ENCODE measurements around the gene ASB18.

DNA sequence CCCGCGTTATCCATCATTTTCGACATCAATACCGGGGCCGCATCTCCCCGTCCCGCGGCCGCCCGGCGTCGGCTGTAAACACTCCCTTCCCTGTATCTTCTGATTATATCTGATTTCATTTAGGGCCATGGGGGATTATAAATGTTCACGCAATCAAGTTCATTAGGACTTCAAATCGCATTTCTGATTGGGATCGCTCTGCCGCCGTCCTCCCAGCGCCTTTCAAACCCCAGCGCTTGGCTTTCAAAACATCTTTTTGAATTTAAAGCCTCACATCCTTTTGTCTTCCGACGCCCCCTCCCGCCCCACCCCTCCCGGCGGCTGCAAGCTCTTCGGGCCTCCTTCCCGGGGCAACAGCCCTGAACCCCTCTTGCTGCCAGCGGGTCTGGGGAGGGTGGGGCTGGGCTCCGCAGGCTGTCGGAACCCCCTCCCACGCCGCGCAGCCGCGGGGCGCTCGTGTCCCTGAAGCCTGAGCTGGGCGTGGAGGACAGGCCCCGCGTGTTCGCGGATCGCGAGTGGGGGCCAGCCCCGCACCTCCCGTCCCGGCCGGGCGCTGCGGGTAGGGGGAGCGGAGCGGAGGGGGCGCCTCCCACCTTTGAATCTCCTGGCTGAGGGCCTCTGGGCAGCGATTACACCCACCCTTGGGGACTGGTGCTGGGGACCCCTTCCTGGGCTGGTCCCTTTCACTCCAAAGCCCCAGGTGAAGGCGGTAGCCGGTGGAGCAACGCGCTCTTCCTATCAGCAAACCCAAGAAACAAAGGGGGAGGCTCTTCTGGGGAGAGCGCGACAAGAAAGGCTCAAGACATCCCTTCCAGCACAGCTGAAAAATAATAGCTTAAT, 84.8 kb downstream of the ASB18 start:
- TF ChIP-seq POLR2A (IDR thresholded peaks at IDR 0.05) (no peak), POLR2AphosphoS5 (IDR thresholded peaks at IDR 0.05) (no peak), EP300 (IDR thresholded peaks at IDR 0.05; ENCODE audit: low read depth) (no peak)
- TF ChIP-seq, protein P1, sequence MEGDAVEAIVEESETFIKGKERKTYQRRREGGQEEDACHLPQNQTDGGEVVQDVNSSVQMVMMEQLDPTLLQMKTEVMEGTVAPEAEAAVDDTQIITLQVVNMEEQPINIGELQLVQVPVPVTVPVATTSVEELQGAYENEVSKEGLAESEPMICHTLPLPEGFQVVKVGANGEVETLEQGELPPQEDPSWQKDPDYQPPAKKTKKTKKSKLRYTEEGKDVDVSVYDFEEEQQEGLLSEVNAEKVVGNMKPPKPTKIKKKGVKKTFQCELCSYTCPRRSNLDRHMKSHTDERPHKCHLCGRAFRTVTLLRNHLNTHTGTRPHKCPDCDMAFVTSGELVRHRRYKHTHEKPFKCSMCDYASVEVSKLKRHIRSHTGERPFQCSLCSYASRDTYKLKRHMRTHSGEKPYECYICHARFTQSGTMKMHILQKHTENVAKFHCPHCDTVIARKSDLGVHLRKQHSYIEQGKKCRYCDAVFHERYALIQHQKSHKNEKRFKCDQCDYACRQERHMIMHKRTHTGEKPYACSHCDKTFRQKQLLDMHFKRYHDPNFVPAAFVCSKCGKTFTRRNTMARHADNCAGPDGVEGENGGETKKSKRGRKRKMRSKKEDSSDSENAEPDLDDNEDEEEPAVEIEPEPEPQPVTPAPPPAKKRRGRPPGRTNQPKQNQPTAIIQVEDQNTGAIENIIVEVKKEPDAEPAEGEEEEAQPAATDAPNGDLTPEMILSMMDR (IDR thresholded peaks at IDR 0.05) = no peak

All from transverse colon (tissue), 4 donors.